ENCODE data around the gene SDC3. TPM values are rescaled to one million over a fixed set of nuclear protein-coding genes. Genes with fewer than 3 reads are reported as not detected.
A peak's percentile ranks its signal among the peaks of the same experiment; 100 is the strongest.

The SDC3 gene
- total RNA-seq, 3 donors from 2014 or later = 0.55 to 1.0 (median 0.68) TPM

DNA sequence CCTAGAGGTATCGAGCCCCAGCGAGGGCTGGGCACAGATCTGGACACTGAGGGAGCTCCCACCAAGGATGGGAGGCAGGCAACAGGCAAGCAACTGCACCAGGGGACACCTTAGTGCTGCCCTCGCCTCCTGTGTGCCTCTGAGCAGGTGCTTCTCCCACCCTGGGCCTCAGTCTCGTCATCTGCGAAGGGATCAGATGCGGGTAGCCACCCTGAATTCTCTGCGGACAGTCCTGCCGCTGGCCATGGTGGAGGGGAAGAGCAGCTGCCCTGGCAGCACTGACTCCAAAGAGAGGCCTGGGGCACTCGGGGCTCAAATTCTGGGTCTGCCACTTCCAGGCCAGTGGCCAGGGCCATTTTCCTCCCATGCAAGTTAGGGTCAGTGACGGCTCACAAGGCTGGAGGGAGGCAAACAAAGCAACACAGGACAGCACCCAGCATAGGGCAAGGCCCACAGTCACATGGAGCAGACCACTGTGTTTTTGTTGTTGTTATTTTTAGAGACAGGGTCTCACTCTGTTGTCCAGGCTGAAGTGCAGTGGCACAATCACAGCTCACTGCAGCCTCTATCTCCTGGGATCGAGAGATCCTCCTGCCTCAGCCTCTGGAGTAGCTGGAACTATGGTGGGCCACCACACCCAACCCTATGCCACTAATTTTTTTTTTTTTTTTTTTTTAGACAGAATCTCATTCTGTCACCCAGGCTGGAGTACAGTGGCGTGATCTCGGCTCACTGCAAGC is 7.1 kb upstream of the SDC3 start:
- H3K4me1 Mint-ChIP-seq (ENCODE audit: low read depth) = peaks cover 4% of the 10 kb centered on the region

DNA sequence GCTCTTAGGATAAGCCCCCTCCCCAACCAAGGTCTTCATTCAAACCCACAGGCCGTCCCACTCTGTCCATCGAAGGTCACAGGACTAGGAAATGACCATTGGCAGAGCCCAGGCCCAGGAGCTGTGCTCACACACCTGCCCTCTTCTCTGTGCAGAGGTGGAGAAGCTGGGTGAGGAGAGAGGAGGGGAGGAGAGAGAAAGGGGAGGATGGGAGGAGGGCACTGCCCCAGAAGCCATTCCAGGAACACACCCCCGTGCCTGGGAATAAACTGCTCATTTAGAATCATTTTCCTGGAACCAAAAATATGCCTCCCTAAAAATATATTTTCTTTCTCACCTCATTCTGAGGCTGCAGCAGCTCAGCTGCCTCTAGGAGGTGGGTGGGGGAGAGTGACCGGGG is 6.4 kb upstream of the SDC3 start:
- no peaks in the 10 kb centered on the region for H3K36me3 Mint-ChIP-seq (ENCODE audit: insufficient read depth)
- DNase-seq = no peak
- no peak for ATAC-seq
- H3K9me3 Mint-ChIP-seq = no peaks in the 10 kb centered on the region
- H3K27me3 Mint-ChIP-seq (ENCODE audit: low read depth) = peaks cover 4% of the 10 kb centered on the region
- H3K4me1 Mint-ChIP-seq (ENCODE audit: low read depth) = peaks cover 4% of the 10 kb centered on the region
- H3K4me3 Mint-ChIP-seq = no peak overlapping the region

More for the DNA sequence above, 7.1 kb upstream of the SDC3 start:
- peaks cover under 1% of the 10 kb centered on the region for H3K27me3 Mint-ChIP-seq (ENCODE audit: low read depth)
- no peak overlapping the region for H3K4me3 Mint-ChIP-seq
- no peaks in the 10 kb centered on the region for H3K36me3 Mint-ChIP-seq (ENCODE audit: insufficient read depth)
- H3K9me3 Mint-ChIP-seq = no peaks in the 10 kb centered on the region
- DNase-seq (no peak), ATAC-seq (no peak)

DNA sequence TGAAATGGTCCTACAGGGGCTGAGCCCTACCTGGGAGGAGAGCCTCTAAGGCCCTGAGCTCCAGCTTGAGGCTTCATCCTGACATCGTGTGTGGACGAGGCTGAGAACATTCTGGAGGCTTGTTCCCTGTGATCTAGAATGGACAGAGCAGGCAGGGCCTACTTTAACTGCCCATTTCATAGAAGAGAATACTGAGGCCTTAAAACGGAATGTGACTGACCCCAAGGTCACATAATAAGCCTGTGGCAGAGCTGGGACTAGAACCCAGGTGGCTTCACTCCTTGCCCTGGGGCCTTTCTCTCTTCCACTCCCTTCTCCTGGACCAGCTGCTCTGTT is 6.0 kb upstream of the SDC3 start:
- H3K36me3 Mint-ChIP-seq (ENCODE audit: insufficient read depth) = no peaks in the 10 kb centered on the region
- H3K4me1 Mint-ChIP-seq (ENCODE audit: low read depth) = peaks cover 4% of the 10 kb centered on the region
- DNase-seq (no peak), ATAC-seq (no peak)
- peaks cover 7% of the 10 kb centered on the region for H3K27me3 Mint-ChIP-seq (ENCODE audit: low read depth)
- H3K9me3 Mint-ChIP-seq = no peaks in the 10 kb centered on the region
- no peak overlapping the region for H3K4me3 Mint-ChIP-seq

DNA sequence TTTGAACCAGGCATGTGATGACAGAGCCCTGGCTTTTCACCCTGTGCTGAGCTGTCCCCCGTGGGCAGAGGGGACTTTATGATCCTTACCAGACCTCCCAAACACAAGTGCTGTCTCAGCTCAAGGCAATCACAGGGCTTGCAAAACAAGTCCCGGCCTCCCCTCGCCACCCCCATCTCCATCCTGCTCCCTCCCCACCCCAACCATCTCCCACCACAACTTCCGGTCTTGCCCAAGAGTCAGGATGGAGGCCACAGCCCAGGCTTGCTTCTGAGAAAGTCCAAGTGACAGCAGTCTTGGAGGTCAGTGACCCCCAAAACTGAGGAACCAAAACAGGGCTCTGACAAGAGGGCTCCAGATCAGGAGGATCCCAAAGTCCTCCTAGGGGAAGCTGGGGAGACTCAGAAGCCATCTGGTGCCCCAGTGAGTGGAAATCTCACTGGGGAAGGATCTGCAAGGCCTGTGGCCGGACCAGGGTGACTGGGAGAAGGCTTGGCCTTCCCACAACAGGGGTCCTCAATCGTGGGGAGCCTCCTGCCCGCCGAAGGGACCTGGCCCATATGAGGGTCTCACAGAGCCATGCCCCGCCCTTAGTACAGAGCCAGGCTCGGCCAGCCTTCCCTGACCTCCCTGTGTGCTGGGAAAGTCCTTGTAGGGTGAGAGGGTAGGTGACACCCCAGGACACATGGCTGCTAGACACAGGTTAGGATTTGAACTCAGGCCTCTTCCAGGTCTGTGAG is 4.5 kb upstream of the SDC3 start:
- peaks cover 13% of the 10 kb centered on the region for H3K27me3 Mint-ChIP-seq (ENCODE audit: low read depth)

DNA sequence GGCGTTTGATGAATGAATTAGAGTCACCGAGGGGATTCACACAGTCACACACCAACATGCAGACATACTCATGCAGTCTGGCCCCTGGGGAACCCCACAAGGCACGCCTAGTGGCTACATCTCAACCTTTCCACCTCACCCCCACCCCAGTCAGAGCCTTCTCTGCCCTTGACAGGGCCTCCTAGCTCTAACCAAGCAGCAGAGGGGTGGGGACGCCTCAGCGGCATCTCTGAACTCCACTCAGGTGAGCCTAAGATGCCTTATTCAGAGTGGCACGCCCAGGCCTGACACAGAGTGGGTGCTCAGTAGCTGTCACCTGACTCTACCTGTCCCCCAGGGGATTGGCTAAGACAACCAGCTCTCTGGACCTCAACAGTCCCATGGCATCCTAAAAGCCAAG is 3.7 kb upstream of the SDC3 start:
- H3K4me3 Mint-ChIP-seq = no peak overlapping the region
- ATAC-seq (no peak), DNase-seq (no peak)
- peaks cover 19% of the 10 kb centered on the region for H3K27me3 Mint-ChIP-seq (ENCODE audit: low read depth)
- H3K4me1 Mint-ChIP-seq (ENCODE audit: low read depth) = peaks cover 10% of the 10 kb centered on the region
- no peaks in the 10 kb centered on the region for H3K9me3 Mint-ChIP-seq
- no peaks in the 10 kb centered on the region for H3K36me3 Mint-ChIP-seq (ENCODE audit: insufficient read depth)

More for the DNA sequence above, 4.5 kb upstream of the SDC3 start:
- Mint-ChIP-seq H3K9me3 (no peaks in the 10 kb centered on the region), H3K4me1 (ENCODE audit: low read depth) (peaks cover 5% of the 10 kb centered on the region), H3K36me3 (ENCODE audit: insufficient read depth) (no peaks in the 10 kb centered on the region), H3K4me3 (no peak overlapping the region)
- DNase-seq = no peak
- ATAC-seq = no peak

DNA sequence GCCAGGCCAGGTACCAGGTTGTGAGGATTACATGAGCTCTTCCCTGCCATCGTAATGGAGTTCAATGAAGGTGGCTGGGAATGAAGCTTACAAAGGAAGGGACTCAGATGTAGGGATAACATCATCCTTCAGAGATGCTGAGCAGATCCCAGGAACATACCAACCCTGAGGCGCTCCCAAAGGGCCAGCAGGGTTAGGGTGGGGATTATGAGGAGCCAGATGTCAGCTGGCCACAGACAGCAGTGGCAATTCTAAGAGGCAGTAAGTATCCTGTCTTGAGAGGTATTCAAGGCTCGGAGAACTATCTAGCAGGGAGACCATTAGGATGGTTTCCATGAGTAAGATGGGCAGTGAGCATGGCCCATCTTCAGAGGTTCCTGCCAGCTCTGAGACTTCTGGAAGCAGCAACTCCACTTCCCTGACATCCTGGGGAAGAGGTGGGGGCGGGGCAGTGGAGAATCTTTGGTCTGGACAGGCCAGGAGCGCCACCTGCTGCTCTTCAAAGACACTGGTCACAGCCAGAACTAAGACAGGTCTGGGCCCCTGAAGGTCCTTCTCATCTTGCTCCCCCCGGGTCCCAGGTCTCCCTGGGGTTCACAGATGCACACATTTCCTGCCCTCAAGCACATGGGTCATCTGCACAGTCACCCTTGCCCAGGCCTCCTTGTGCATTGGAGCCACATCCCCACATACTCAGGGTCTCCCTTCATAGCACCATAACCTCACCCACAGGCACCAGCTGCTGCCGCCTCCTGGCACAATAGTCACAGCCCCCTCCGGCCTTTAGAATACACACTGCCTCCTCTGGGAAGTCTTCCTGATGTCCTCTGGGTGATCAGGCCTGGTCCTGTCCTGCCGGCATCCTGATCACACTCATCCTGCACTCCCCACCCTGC is 2.7 kb upstream of the SDC3 start:
- H3K9me3 Mint-ChIP-seq = no peaks in the 10 kb centered on the region
- peaks cover 11% of the 10 kb centered on the region for H3K4me1 Mint-ChIP-seq (ENCODE audit: low read depth)
- peaks cover 24% of the 10 kb centered on the region for H3K27me3 Mint-ChIP-seq (ENCODE audit: low read depth)
- no peaks in the 10 kb centered on the region for H3K36me3 Mint-ChIP-seq (ENCODE audit: insufficient read depth)
- H3K4me3 Mint-ChIP-seq = no peak overlapping the region
- DNase-seq (peak; percentile 32), ATAC-seq (no peak)

DNA sequence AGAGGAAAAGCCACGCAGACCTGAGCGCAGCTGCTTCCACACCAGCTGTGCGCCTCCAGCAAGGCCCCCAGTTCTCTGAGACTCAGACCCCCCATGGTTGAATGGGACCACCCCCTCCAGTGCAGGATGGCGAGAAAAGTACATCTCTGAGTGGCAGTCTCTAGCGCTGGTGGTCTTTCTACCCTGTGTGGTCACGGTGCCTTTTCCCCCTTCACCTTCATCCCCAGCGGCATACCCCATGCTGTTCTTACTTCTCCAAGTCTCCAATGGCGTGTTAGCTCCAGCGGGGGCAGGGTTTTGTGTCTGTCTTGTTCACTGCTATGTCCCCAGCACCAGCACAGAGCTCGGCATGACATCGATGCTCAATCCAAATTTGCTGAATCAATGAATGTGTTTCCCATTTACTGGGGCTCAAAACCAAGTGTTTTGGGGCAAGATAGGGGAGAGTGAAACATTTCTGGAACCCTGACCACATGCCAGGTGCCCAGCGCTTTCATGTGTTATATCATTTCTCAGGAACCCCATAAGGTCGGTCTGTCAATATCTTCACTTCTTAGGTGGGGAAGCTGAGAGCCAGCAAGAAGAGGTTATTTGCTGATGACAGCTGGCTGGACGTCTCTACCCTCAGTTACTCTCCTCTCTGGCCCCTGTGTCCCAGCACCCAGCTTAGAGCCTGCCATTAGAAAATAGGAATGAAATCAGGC is 959 bp upstream of the SDC3 start:
- ATAC-seq = no peak
- H3K36me3 Mint-ChIP-seq (ENCODE audit: insufficient read depth) = no peaks in the 10 kb centered on the region

DNA sequence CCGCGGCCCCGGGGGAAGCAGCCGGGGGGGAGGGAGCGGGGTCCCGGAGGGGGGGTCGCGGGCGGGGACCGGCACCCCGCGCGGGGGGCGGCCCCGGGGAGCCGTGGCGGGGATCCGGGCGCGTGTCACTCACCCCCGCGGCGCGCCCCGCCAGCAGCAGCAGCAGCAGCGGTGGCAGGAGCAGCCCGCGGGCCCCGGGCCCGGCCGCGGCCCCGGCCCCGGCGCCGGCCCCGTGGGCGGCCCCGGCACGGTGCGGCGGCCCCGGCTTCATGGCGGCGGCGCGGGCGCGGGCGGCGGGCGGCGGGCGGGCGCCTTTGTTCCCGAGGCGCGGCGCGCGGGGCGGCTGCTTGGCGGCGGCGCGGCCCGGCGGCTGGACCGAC is 252 bp downstream of the SDC3 start:
- no peaks in the 10 kb centered on the region for H3K9me3 Mint-ChIP-seq
- ATAC-seq (no peak), DNase-seq (no peak)
- H3K36me3 Mint-ChIP-seq (ENCODE audit: insufficient read depth) = no peaks in the 10 kb centered on the region
- no peak overlapping the region for H3K4me3 Mint-ChIP-seq
- H3K27me3 Mint-ChIP-seq (ENCODE audit: low read depth) = peaks cover 42% of the 10 kb centered on the region
- H3K4me1 Mint-ChIP-seq (ENCODE audit: low read depth) = peaks cover 11% of the 10 kb centered on the region

More for the DNA sequence above, 959 bp upstream of the SDC3 start:
- Mint-ChIP-seq H3K4me1 (ENCODE audit: low read depth) (peaks cover 11% of the 10 kb centered on the region), H3K9me3 (no peaks in the 10 kb centered on the region), H3K27me3 (ENCODE audit: low read depth) (peaks cover 37% of the 10 kb centered on the region), H3K4me3 (peak overlapping the region; percentile 82)
- DNase-seq = no peak

DNA sequence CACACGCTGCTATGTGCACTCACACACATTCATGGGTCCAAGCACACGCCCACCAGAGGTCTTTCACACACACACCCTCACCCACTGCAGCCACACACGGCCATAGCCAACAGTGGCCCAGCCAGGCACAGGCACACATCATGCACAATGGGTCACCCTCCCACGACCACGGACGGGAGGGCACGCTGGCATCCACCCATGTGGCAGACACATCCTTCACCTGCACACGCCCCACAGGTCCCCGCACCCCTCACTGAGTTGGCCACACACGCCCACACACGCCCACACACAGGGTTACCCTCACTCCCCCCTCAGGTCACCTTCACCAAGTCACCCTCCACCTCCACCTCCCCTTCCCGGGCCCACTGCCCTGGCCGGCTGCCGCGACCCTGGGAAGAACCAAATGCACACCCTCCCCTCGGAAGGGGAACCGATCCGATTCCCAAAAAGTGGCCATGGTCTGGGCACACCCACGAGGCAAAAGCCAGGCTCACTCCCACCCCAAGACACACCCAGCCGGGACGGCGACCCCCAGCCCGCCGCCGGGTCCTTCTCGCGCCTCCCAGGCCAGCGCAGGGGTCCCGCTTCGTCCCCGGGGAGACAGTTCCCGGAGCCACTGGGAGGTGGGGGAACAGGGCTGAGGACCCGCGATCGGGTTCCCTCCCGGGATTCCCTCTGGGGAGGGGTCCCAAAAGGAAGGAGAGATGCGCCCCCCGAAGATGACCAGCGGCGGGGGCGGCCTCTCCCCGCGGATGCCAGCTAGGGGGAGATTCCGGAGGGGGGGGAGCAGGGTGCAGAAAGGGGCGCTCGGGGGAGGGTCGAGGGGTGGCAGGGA is 860 bp downstream of the SDC3 start:
- ATAC-seq = no peak

DNA sequence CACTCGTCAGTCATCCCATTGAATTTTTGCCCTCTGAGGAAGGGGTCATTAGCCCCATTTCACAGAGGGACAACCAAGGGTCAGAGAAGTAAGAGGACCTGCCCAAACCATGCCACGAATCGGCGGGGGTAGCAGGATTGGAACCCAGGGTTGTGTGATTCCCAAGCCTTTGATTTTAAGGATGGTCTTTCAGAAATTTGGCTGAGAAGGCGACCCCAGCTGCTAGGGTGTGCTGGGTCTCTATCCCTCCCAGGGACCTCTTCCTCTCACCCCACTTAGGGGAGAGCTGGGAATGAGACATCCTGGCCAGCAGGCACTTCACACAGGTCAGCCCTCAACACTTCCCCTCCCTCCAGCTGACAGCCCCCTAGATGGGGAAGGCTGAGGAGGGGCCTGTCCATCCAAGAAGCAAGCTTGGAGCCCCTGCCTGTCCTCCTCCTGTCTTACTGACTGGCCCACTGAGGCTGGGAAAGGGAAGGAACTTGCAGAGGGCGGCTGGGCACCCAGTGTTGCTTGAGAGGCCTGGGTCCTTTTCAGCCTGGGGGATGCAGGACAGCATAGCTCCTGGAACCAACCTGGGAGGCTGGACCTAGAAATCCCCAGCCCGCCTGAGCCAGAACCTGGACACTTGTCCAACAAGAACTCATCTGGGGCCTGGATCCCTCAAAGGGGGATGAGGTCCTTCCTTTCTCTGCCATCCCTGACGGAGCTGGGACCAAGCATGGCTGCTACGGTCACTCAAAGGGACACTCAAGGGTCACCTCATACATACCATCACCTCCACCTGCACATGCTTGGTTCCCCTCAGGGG is 1.7 kb downstream of the SDC3 start:
- Mint-ChIP-seq H3K4me1 (ENCODE audit: low read depth) (peaks cover 10% of the 10 kb centered on the region), H3K27me3 (ENCODE audit: low read depth) (peaks cover 42% of the 10 kb centered on the region), H3K36me3 (ENCODE audit: insufficient read depth) (no peaks in the 10 kb centered on the region), H3K4me3 (peak overlapping the region; percentile 79), H3K9me3 (no peaks in the 10 kb centered on the region)
- no peak for ATAC-seq
- no peak for DNase-seq

More for the DNA sequence above, 860 bp downstream of the SDC3 start:
- Mint-ChIP-seq H3K4me1 (ENCODE audit: low read depth) (peaks cover 10% of the 10 kb centered on the region), H3K4me3 (peak overlapping the region; percentile 79), H3K9me3 (no peaks in the 10 kb centered on the region), H3K27me3 (ENCODE audit: low read depth) (peaks cover 42% of the 10 kb centered on the region), H3K36me3 (ENCODE audit: insufficient read depth) (no peaks in the 10 kb centered on the region)
- no peak for DNase-seq

DNA sequence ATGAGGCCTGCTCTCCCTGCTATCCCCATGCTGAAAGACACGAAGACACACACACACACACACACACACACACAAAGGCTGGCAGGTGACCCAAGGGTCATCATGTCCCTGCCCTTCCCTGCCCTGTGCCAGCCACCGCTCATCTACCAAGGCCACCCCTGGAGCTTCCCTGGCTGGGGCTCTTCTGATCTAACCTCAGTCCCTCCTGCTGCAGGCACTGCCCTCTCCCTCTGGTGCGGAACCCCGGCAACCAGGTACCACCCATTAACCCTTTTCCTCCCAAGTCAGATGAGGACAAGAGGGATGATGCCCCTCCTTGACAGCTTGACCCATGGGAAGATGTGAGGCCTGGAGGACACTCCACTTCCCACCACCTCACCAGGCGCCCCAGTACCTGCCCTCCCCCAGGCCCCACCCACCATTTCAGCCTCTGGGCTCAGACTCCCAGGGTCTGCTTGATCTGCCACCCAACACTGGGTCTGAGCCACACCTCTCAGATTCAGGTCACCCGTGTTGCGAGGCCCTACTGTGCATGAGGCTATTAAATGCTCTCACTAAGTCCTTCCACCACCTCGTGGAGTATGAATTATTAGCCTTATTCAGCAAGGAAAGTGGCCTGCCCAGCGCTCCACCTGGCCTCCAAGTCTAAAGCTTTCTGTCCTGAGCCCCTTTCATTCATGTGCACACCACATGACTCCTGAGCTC is 2.5 kb downstream of the SDC3 start:
- no peak overlapping the region for H3K4me3 Mint-ChIP-seq

DNA sequence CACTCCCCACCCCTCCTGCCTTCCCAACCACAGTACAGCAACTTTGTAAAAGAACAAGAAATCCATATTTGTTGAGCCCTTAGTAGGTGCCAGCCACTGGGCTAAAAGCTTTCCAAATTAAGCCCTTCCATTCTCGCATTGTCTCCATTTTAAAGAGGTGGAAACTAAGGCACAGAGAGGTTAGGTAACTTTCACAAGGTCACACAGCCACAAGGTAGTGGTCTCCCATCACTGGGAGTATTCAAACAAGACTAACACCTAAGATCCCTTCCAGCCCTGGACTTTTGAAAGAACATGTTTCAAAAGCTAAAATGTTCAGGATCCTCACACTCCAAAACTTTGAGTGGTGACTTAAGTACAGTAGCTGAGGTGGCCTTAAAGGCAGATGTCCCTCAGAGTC is 3.2 kb downstream of the SDC3 start:
- Mint-ChIP-seq H3K36me3 (ENCODE audit: insufficient read depth) (no peaks in the 10 kb centered on the region), H3K4me1 (ENCODE audit: low read depth) (peaks cover 10% of the 10 kb centered on the region), H3K4me3 (no peak overlapping the region), H3K27me3 (ENCODE audit: low read depth) (peaks cover 38% of the 10 kb centered on the region), H3K9me3 (no peaks in the 10 kb centered on the region)
- no peak for DNase-seq
- ATAC-seq = no peak

More for the DNA sequence above, 2.5 kb downstream of the SDC3 start:
- no peak for ATAC-seq
- no peak for DNase-seq
- peaks cover 42% of the 10 kb centered on the region for H3K27me3 Mint-ChIP-seq (ENCODE audit: low read depth)
- no peaks in the 10 kb centered on the region for H3K36me3 Mint-ChIP-seq (ENCODE audit: insufficient read depth)
- no peaks in the 10 kb centered on the region for H3K9me3 Mint-ChIP-seq
- H3K4me1 Mint-ChIP-seq (ENCODE audit: low read depth) = peaks cover 10% of the 10 kb centered on the region

Data from activated T-cell treated with anti-CD3 and anti-CD28 coated beads, Interleukin-2, amount 50 U/mL, for 4 hours (primary cell).